Measurements from ENCODE around the gene SSTR3.
"Not testable (repeated sequence)": the region's sequence is repeated elsewhere in the genome, so short reads cannot be mapped to it uniquely, and the experiment has no call there.

The SSTR3 gene

DNA sequence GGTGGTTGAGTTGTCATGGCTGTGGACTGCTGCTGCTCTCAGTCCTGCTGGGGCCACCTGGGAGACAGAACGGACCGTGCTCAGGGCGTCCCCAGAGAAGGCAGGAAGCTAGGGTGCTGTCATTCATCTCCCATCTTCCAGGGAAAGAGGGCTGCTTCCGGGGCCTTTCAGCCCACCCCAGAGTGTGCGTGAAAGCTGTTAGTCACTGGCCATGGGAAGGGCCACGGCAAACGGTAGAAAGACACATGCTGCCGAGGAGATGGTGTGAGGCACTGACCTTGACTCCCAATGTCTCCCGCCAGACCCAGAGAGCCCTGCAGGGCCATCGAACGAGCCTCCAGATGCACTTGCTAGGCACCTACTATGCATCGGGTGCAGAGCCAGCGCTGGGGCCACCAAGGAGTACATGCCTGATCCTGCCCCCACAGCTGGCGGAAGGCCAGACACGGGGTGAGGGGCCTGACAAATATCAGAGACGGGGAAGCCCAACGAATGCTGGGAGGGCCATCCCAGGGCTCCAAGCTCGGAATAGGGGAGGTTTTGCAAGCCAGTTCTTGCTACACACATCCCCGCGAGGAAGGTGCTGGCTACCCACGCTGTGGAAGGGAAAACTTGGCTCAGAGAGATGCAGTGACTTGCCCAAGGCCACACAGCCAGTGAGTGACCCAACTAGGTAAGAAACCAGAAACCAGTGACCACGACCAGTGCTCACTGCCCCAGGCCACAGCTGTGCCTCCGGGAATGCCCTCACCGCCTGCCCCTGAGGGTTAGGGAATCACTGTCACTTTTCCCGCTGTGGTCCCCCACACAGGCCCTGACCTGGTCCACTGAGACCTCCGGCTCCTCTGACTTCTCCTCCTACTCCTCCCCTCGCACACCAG lies 21.7 kb upstream of the SSTR3 start:
- H3K36me3 ChIP-seq (ENCODE audit: control insufficient read depth, insufficient read depth, low read length): no peaks in the 10 kb centered on the region
- DNase-seq (ENCODE audit: low read depth, low spot score): no peak
- no peaks in the 10 kb centered on the region for H3K9me3 ChIP-seq (ENCODE audit: control insufficient read depth, insufficient read depth, low read length)
- no peak overlapping the region for H3K4me3 ChIP-seq (ENCODE audit: low read length)
- H3K27ac ChIP-seq (ENCODE audit: low read length): no peak overlapping the region
- no peaks in the 10 kb centered on the region; the same call in 1 of the 2 replicates for H3K4me1 ChIP-seq (ENCODE audit: control insufficient read depth, insufficient read depth, low read length)
- H3K27me3 ChIP-seq (ENCODE audit: control insufficient read depth, insufficient read depth, low read length): no peaks in the 10 kb centered on the region
- WGBS (ENCODE audit: insufficient coverage, insufficient read length): no CpG with 5 or more reads among the region's 27 CpGs

DNA sequence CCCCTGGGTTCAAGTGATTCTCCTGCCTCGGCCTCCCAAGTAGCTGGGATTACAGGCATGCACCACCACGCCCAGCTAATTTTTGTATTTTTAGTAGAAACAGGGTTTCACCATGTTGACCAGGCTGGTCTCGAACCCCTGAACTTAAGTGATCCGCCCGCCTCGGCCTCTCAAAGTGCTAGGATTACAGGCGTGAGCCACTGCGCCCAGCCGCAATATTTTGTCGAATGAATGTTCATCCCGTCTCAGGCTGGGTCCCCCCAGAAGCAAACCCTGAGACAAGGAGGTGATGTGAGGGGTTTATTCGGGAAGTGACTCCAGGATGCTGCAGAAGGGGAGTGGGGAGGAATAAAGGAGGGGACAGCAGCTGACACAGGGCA lies 21.1 kb upstream of the SSTR3 start:
- not testable (repeated sequence) for H3K9me3 ChIP-seq (ENCODE audit: control insufficient read depth, insufficient read depth, low read length); H3K4me3 ChIP-seq (ENCODE audit: low read length); H3K27me3 ChIP-seq (ENCODE audit: control insufficient read depth, insufficient read depth, low read length); H3K27ac ChIP-seq (ENCODE audit: low read length); DNase-seq (ENCODE audit: low read depth, low spot score); H3K36me3 ChIP-seq (ENCODE audit: control insufficient read depth, insufficient read depth, low read length); H3K4me1 ChIP-seq (ENCODE audit: control insufficient read depth, insufficient read depth, low read length)
- no CpG with 5 or more reads among the region's 12 CpGs for WGBS (ENCODE audit: insufficient coverage, insufficient read length)

DNA sequence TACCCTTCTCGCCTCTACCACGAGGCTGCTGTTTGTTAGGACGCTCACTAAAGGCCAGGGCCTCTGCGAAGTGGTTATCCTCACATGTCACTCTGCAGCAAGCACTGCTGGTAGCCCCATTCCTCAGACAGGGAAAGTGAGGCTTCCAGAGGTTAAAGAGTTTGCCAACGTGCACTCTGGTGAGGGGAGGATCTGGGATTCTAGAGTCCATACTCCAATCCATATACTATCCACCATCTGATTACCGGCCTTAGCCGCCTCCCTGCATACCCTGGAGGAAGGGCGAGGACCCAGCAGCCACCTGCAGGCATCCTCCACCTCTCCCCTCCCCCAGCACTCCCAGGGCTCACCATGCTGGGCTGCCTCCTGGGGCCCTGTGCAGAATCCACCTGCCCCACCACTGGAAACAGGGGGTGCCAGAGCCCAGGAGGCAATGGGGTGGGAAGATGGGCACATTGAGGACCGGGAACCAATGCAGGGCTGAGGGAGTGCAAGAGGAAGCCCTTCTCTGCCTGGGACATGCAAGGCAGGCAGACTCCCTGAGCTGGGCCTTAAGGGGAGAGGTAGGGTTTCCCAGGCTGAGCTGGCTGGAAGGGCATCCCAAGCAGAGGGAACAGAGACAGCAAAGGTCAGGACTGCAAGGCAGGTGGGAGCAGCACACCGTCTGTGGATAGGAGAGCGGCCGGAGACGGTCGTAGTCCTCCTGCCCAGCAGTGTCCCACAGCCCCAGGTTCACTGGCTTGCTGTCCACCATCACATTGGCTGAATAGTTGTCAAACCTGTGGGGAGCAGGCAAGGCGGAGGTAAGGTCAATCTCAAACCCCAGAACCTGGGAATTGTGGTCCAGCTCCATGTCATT lies 20.1 kb upstream of the SSTR3 start:
- Histone ChIP-seq H3K9me3 (ENCODE audit: control insufficient read depth, insufficient read depth, low read length) (no peaks in the 10 kb centered on the region), H3K4me1 (ENCODE audit: control insufficient read depth, insufficient read depth, low read length) (no peaks in the 10 kb centered on the region; the same call in 1 of the 2 replicates), H3K27me3 (ENCODE audit: control insufficient read depth, insufficient read depth, low read length) (no peaks in the 10 kb centered on the region), H3K4me3 (ENCODE audit: low read length) (no peak overlapping the region), H3K27ac (ENCODE audit: low read length) (no peak overlapping the region), H3K36me3 (ENCODE audit: control insufficient read depth, insufficient read depth, low read length) (no peaks in the 10 kb centered on the region)
- no peak for DNase-seq (ENCODE audit: low read depth, low spot score)
- WGBS (ENCODE audit: insufficient coverage, insufficient read length): no CpG with 5 or more reads among the region's 15 CpGs

DNA sequence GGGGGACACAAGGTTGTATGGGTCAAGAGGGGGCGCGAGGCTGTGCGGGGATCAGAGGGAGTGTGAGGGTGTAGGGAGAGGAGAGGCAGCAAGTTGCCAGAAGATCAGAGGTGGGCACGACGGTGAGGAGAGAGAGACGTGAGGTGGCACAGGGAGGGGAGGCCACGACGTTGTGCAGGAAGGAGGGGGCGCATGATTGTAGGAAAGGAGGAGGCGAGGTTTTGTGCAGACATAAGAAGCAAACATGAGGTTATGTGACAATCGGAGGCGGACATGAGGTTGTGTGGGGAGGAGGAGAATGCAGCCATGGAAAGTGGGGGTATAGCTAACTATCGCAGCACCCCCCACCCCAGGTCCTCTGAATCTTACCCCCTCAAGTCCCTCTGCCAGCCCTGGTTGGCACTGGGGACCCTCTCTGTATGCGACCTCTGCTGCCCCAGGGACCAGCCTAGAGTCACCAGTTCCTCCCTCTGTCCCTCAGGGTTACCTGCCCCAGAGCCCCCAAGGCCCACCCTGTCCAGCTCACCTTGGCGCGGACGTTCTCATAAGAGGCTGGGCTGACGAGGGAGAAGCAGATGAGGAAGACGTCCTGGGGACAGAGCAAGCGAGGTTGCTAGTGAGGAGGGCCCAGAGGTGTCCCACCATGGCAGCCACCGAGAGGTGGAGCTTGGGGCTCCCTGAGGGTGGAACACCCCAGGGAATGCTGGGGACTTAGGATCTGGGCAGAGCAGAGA lies 19.3 kb upstream of the SSTR3 start:
- Histone ChIP-seq H3K27me3 (ENCODE audit: control insufficient read depth, insufficient read depth, low read length) (no peaks in the 10 kb centered on the region), H3K4me3 (ENCODE audit: low read length) (no peak overlapping the region), H3K9me3 (ENCODE audit: control insufficient read depth, insufficient read depth, low read length) (no peaks in the 10 kb centered on the region), H3K4me1 (ENCODE audit: control insufficient read depth, insufficient read depth, low read length) (no peaks in the 10 kb centered on the region; the same call in 1 of the 2 replicates), H3K36me3 (ENCODE audit: control insufficient read depth, insufficient read depth, low read length) (no peaks in the 10 kb centered on the region), H3K27ac (ENCODE audit: low read length) (no peak overlapping the region)
- no peak for DNase-seq (ENCODE audit: low read depth, low spot score)
- no CpG with 5 or more reads among the region's 21 CpGs for WGBS (ENCODE audit: insufficient coverage, insufficient read length)

DNA sequence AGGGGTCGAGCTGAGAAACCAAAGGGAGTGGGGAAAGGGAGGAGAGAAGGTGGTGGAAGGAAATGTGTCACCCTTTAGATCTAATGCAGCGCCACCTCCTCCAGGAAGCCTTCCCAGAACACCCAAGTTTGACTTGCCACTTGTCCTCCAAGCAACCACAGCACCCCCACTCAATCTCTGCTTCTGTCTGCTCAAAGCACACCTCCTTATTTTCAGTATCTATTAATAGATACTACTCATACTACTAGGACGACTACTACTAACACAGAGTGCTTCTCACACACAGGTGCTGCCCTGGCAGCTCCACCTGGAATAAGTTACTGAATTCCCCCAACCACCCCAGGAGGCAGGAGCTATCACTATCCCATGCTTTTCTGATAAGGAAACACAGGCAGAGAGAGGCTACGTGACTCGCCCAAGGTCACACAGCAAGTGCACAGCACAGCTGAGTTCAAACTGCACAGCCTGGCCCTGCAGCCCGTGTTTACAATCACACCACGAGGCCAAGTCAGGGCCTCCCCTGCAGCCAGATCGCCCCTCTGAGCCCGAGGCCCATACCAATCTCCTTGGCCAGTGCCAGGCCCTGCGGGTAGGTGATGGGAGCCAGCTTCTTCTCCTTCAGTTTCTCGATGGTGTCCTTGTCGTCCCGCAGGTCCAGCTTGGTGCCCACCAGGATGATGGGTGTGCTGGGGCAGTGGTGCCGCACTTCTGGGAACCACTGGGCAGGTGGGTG lies 18.6 kb upstream of the SSTR3 start:
- H3K9me3 ChIP-seq (ENCODE audit: control insufficient read depth, insufficient read depth, low read length): no peaks in the 10 kb centered on the region
- DNase-seq (ENCODE audit: low read depth, low spot score): no peak
- WGBS (ENCODE audit: insufficient coverage, insufficient read length): no CpG with 5 or more reads among the region's 14 CpGs
- H3K36me3 ChIP-seq (ENCODE audit: control insufficient read depth, insufficient read depth, low read length): no peaks in the 10 kb centered on the region
- H3K4me1 ChIP-seq (ENCODE audit: control insufficient read depth, insufficient read depth, low read length): no peaks in the 10 kb centered on the region; the same call in 1 of the 2 replicates
- no peak overlapping the region for H3K27ac ChIP-seq (ENCODE audit: low read length)
- H3K4me3 ChIP-seq (ENCODE audit: low read length): no peak overlapping the region
- no peaks in the 10 kb centered on the region for H3K27me3 ChIP-seq (ENCODE audit: control insufficient read depth, insufficient read depth, low read length)

DNA sequence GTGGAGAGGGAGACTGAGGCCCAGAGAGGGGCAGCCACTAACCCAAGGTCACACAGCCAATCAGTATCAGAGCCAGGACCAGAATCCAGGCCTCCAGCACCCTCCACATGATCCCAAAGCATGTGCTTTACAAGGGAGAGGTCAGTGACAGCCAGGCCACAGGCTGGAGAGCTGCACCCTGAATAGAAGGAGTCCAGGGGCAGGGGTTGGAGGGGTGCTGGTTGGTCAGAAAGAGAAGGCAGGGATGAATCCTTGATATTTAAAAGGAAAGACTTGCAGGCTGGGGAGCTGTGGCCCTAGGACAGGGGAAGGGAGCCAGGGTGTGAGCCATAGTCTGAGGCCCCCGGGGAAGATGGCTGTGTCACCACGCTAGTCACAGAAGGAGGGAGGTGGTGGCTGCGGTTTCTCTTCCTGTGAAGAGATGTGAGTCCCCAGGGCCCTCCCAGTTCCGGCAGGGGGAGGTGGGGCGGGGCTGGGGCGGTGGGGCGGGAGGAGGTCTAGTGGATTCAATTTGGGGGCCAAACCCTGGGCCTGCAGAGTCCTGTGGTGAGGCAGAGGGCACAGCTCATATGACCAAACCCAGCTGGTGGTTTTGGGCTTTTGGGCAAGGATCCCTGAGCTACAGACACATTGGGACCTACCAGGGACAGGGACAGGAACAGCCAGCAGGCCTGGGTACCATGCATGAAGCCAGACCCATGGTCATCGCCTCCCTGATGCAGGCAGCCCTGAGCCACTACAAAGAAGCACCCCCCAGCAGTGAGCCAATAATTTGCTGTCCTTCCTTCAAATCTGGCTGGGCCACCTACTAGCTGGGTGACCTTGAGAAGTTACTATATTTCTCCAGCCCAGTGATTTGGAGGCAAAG lies 17.8 kb upstream of the SSTR3 start:
- Histone ChIP-seq H3K27me3 (ENCODE audit: control insufficient read depth, insufficient read depth, low read length) (no peaks in the 10 kb centered on the region), H3K36me3 (ENCODE audit: control insufficient read depth, insufficient read depth, low read length) (no peaks in the 10 kb centered on the region), H3K4me3 (ENCODE audit: low read length) (no peak overlapping the region), H3K27ac (ENCODE audit: low read length) (no peak overlapping the region), H3K4me1 (ENCODE audit: control insufficient read depth, insufficient read depth, low read length) (no peaks in the 10 kb centered on the region; the same call in 1 of the 2 replicates), H3K9me3 (ENCODE audit: control insufficient read depth, insufficient read depth, low read length) (no peaks in the 10 kb centered on the region)
- no peak for DNase-seq (ENCODE audit: low read depth, low spot score)
- WGBS (ENCODE audit: insufficient coverage, insufficient read length): no CpG with 5 or more reads among the region's 8 CpGs

DNA sequence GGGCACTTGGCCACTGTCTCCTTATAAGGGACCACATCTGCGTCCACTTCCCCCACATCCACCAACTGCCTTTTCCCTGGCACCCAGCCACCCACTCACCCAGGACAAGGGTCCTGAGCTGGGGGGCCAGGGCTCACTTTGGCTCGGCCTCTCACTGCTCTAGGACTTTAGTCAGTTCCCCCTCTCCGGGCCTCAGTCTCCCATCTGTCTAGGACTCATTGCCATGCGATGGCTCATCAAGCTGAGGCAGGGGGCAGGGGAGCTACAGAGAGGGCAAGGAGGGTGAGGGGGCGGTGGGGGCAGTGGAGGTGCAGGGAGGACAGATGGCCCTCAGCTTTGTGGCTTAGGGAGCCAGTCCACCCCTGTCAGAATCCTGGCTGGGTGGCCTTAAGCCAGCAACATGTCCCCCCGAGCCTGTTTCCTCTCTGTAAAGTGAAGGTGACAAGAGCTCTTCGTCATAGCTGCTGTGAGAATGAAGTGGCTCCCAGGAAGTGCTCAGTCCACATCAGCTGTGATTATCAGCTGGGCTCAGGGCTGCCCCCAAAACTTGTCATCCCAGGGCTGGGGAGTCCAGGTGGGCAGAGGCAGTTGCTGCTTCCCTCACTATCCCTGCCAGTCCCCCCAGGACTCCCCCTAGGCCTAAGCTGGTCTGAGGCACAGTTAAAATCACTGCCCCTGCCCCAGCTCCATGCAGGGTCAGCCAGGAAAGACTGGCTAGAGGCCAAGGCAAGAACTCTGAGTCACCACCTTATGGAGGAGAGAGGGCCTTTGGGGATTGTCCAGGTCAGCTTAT lies 16.9 kb upstream of the SSTR3 start:
- Histone ChIP-seq H3K27ac (ENCODE audit: low read length) (no peak overlapping the region), H3K27me3 (ENCODE audit: control insufficient read depth, insufficient read depth, low read length) (no peaks in the 10 kb centered on the region), H3K36me3 (ENCODE audit: control insufficient read depth, insufficient read depth, low read length) (no peaks in the 10 kb centered on the region), H3K9me3 (ENCODE audit: control insufficient read depth, insufficient read depth, low read length) (no peaks in the 10 kb centered on the region), H3K4me3 (ENCODE audit: low read length) (no peak overlapping the region), H3K4me1 (ENCODE audit: control insufficient read depth, insufficient read depth, low read length) (no peaks in the 10 kb centered on the region)
- DNase-seq (ENCODE audit: low read depth, low spot score): no peak
- WGBS (ENCODE audit: insufficient coverage, insufficient read length): no CpG with 5 or more reads among the region's 7 CpGs

DNA sequence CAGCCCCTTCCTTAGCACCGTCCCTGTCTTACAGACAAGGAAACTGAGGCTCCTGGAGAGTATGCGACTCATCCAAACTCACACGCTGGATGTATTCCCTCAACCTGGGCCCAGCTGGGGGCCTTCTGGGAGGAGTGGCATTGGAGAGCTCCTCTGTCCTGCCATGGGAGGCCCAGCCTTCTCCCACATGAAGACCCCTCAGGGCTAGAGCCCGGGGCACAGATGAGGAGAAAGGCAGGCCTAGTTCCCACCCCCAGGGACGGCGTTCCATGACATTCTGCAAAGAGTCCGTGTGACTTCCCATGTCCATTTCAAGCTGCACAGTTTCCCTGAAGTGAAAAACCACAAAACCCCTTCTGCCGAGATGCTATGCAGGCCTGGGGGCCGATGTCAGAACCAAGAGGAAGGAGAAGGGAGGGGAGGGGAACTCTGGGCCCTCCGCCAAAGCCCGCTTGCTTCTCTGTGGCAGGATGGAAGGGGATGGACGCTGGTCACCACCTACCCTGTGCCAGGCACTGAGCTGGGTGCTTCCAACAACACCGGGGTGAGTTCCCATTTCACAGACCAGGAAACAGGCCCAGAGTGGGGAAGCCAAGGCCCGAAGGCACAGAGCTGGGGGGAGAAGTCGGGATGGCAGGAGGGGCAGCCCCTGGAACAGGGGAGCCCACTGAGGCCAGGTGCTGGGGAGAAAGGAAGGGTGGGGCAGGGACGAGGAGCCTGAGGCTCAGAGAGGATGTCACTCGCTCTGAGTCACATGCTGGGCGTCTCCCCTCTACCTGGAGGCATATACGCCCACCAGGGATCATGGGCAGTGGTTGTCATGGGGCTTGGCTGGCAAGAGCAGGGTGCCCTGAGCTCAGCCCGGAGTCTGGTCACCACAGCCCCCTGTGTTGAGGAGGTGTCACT lies 16.1 kb upstream of the SSTR3 start:
- no peak for DNase-seq (ENCODE audit: low read depth, low spot score)
- Histone ChIP-seq H3K4me1 (ENCODE audit: control insufficient read depth, insufficient read depth, low read length) (no peaks in the 10 kb centered on the region), H3K36me3 (ENCODE audit: control insufficient read depth, insufficient read depth, low read length) (no peaks in the 10 kb centered on the region)

More for the DNA sequence above, 16.1 kb upstream of the SSTR3 start:
- Histone ChIP-seq H3K4me3 (ENCODE audit: low read length) (no peak overlapping the region), H3K9me3 (ENCODE audit: control insufficient read depth, insufficient read depth, low read length) (no peaks in the 10 kb centered on the region), H3K27me3 (ENCODE audit: control insufficient read depth, insufficient read depth, low read length) (no peaks in the 10 kb centered on the region), H3K27ac (ENCODE audit: low read length) (no peak overlapping the region)
- WGBS (ENCODE audit: insufficient coverage, insufficient read length): no CpG with 5 or more reads among the region's 20 CpGs
